ENCODE measurements around the gene PUS10.
"Not testable (repeated sequence)": the region's sequence is repeated elsewhere in the genome, so short reads cannot be mapped to it uniquely, and the experiment has no call there.

Gene PUS10

GRCh38 chr2:60992985-60993392 is 25.1 kb downstream of the PUS10 start:
- no peak for TF ChIP-seq POLR2A (IDR thresholded peaks at IDR 0.05; ENCODE audit: low read depth, low read length)
- FAIRE-seq = no peak
- DNase-seq (ENCODE audit: insufficient read length, low spot score) = no peak

- DNase-seq (ENCODE audit: insufficient read length, low spot score) (no peak), FAIRE-seq (no peak)
- no peak for TF ChIP-seq POLR2A (IDR thresholded peaks at IDR 0.05; ENCODE audit: low read depth, low read length)
Measured at GRCh38 chr2:60991644-60992043, 26.4 kb downstream of the PUS10 start.

- no peak for FAIRE-seq
- no peak for TF ChIP-seq POLR2A (IDR thresholded peaks at IDR 0.05; ENCODE audit: low read depth, low read length)
Measured at GRCh38 chr2:60989259-60989658, 28.8 kb downstream of the PUS10 start.

GRCh38 chr2:60987656-60988055 is 30.4 kb downstream of the PUS10 start:
- not testable (repeated sequence) for FAIRE-seq; DNase-seq (ENCODE audit: insufficient read length, low spot score)

More at GRCh38 chr2:60989259-60989658, 28.8 kb downstream of the PUS10 start:
- DNase-seq (ENCODE audit: insufficient read length, low spot score) = no peak

DNA sequence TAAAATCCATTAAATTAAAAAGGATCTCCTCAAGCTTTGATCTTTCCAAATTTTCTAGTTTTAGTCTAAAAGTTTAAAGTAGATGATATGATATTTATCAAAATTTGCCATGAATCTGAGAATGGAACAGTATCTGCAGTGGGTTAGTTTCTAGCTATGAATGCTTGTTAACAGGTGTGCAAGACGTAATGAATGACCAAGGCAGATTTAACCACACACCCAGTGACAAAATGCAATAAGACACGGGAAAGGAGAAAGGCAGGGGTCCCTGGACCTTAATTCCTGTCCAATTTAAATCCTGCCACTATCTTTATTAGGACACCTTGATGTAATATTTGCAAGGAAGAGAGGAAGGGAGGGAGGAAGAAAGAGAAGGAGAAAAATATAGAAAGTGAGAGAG is 31.0 kb downstream of the PUS10 start:
- FAIRE-seq (peak; percentile 58), DNase-seq (ENCODE audit: insufficient read length, low spot score) (no peak)
- TF ChIP-seq POLR2A (IDR thresholded peaks at IDR 0.05; ENCODE audit: low read depth, low read length) = no peak

DNA sequence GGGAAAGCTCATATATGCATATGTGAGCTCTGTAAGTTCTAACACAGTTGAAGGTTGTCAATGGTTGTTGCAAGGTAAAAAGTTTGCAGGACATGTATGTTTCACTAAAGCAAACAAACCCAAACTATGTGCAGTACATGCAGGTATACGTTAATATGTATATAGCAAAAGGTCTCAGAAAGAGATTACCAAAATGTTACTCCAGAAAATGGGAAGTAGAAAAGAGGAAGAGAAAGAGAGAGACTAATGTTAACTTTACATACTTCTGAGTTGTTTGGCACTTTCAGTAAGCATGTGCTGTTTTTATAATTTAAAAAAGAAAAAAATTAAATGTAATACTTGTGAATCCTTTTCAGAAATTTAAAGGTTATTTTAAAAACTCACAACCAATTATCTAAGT is 33.3 kb downstream of the PUS10 start:
- FAIRE-seq (no peak), DNase-seq (ENCODE audit: insufficient read length, low spot score) (no peak)
- TF ChIP-seq POLR2A (IDR thresholded peaks at IDR 0.05; ENCODE audit: low read depth, low read length) = no peak

GRCh38 chr2:60982066-60982465 is 36.0 kb downstream of the PUS10 start:
- not testable (repeated sequence) for FAIRE-seq

DNA sequence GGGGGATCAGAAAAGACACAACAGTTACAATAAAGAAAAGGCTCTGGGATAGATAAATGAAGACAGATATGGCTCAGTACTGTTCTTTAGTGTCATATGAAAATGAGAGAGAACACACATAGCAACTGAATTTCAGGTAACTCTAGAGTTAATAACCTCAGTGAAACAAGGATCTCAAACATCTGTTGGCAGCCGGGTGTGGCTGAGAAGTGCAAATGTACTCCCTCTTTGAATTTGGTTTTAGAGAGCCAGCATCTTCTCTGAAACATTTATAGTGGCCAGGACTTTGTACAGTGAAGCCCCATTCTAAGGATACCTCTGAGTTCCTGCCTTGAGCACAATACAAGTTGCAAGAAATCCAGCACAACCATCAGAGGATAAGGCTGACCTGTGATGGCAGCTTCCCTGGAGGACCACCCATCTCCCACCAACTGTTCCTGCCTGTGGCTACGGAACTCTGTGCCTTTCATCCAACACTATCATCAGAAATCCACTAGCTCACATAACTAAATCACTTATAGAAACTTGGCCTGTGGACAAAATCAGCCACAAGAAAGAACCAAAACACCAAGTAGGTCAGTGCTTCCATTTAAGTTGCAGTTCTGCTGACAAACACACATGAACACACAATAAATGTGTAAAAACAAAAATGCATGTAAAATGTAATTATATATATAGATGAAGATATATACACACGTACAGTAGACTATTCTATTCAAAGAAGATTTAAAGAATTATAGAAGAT is 37.8 kb downstream of the PUS10 start:
- DNase-seq (ENCODE audit: insufficient read length, low spot score) (no peak), FAIRE-seq (no peak)
- no peak for TF ChIP-seq POLR2A (IDR thresholded peaks at IDR 0.05; ENCODE audit: low read depth, low read length)

More at GRCh38 chr2:60982066-60982465, 36.0 kb downstream of the PUS10 start:
- DNase-seq (ENCODE audit: insufficient read length, low spot score) = not testable (repeated sequence)

DNA sequence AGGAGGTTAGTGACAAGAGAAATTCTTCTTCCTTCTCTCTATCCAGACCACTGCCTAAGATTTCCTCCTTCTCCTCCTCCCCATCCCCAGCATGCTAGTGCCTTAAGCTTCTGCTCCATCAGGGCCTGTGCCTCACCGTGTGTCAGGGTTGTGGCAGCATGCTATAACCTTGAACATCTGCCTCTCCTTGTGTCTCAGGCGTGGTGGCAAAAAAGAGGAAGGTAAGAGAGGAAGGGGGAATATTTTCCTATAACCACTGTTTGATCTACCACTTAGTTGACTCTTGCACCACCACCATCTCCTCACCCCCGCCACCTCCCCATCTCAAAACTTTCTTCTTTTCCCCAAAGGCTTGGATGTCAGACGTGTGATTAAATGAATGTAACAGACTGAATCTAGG is 38.8 kb downstream of the PUS10 start:
- TF ChIP-seq POLR2A (IDR thresholded peaks at IDR 0.05; ENCODE audit: low read depth, low read length) = no peak
- no peak for FAIRE-seq

GRCh38 chr2:60977562-60977895 is 40.5 kb downstream of the PUS10 start:
- FAIRE-seq (no peak), DNase-seq (ENCODE audit: insufficient read length, low spot score) (no peak)
- no peak for TF ChIP-seq POLR2A (IDR thresholded peaks at IDR 0.05; ENCODE audit: low read depth, low read length)

More for the DNA sequence above, 38.8 kb downstream of the PUS10 start:
- no peak for DNase-seq (ENCODE audit: insufficient read length, low spot score)

- DNase-seq (ENCODE audit: insufficient read length, low spot score) (no peak), FAIRE-seq (no peak)
- no peak for TF ChIP-seq POLR2A (IDR thresholded peaks at IDR 0.05; ENCODE audit: low read depth, low read length)
Measured at GRCh38 chr2:60976875-60977561, 41.0 kb downstream of the PUS10 start.

- no peak for FAIRE-seq
- no peak for DNase-seq (ENCODE audit: insufficient read length, low spot score)
- no peak for TF ChIP-seq POLR2A (IDR thresholded peaks at IDR 0.05; ENCODE audit: low read depth, low read length)
Measured at GRCh38 chr2:60976256-60976850, 41.7 kb downstream of the PUS10 start.

- no peak for DNase-seq (ENCODE audit: insufficient read length, low spot score)
- TF ChIP-seq POLR2A (IDR thresholded peaks at IDR 0.05; ENCODE audit: low read depth, low read length) = no peak
- no peak for FAIRE-seq
Measured at GRCh38 chr2:60974652-60975051, 43.4 kb downstream of the PUS10 start.

GRCh38 chr2:60973705-60974104 is 44.4 kb downstream of the PUS10 start:
- TF ChIP-seq POLR2A (IDR thresholded peaks at IDR 0.05; ENCODE audit: low read depth, low read length) = no peak
- DNase-seq (ENCODE audit: insufficient read length, low spot score) (no peak), FAIRE-seq (no peak)

Data from H54 (cell line).